ENCODE results near the gene STAMBP.

STAMBP gene

DNA sequence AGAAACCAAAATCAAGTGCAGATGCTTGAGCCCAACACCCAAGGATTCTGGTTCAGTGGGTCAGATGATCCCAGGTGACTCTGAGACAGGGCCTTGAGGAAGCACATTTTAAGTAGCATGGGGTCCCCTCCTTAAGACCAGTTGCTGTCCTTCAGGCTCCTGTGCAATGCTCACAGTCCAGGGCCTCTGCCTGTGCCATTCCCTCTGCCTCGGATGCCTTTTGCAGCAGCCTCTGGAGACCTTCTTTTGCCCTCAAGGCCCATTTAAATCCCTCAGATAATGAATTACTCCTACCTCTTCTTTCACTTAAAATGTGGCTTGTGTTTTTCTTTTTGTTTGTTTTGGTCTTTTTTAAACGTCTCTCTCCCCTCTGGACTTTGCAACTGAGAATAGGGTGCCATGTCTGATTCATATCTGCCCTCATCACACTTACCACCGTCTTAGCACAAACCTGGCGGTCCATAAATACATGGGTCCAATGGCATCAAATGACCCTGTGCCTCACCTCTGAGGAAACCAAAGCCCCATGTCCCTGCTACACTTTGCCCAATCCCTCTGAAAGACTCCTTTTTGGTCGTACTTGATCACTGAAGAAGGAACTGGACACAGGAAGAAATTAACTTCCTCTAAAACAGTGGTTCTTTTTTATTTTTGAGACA lies 78.2 kb downstream of the STAMBP start:
- no peak for DNase-seq (ENCODE audit: low read depth, low spot score)

DNA sequence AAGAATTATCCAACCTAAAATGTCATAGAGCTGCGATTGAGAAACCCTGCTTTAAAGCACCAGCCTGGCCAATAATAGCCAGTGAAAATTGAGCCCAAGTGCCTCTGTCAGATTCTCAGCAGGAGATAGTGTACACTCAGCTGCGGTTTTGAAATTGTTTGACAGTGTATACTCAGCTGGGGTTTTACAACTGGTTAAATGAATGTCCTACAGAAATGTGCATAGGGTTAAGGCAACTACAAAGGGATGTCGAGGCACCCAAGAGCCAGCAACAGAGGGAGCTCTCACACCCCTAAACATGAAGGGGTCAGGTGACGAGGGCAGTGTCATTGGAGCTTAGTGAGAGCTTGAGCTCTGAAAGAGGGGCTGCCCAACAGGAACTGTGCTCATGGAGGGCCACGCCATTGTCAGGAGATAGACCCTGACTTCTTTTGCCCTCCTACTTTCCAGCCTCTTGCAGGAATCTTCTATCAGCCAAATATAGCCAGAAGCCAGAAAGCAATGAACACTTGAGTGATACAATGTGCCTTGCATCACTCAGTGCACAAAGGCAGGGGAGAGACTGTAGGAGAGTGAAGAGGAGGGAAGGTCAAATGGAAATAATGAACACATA lies 79.2 kb downstream of the STAMBP start:
- DNase-seq (ENCODE audit: low read depth, low spot score), result peak; percentile 34

- no peak for DNase-seq (ENCODE audit: low read depth, low spot score)
Observed at GRCh38 chr2:73908689-73909652, 80.2 kb downstream of the STAMBP start.

DNA sequence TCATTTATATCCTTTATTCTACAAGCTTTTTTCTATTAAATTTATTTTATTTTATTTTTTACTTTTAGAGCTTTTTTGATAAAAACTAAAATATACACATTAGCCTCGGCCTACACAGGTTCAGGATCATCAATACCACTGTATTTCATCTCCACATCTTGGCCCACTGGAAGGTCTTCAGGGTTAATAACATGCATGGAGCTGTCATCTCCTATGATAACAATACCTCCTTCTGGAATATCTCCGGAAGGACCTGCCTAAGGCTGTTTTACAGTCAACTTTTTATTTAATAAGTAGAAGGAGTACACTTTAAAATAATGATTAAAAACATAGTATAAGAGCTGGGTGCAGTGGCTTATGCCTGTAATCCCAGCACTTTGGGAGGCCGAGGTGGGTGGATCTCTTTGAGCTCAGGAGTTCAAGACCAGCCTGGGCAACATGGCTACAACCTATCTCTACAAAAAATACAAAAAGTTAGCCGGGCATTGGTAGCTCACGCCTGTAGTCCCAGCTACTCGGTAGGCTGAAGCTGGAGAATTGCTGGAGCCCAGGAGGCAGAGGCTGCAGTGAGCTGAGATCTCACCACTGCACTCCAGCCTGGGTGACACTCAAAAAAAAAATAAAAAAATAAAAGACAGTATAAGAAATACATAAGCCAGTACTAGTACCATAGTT lies 82.2 kb downstream of the STAMBP start:
- DNase-seq (ENCODE audit: low read depth, low spot score), result no peak

- no peak for DNase-seq (ENCODE audit: low read depth, low spot score)
Observed at GRCh38 chr2:73911548-73912208, 82.9 kb downstream of the STAMBP start.

- DNase-seq (ENCODE audit: low read depth, low spot score), result no peak
Observed at GRCh38 chr2:73913414-73914054, 84.8 kb downstream of the STAMBP start.

DNA sequence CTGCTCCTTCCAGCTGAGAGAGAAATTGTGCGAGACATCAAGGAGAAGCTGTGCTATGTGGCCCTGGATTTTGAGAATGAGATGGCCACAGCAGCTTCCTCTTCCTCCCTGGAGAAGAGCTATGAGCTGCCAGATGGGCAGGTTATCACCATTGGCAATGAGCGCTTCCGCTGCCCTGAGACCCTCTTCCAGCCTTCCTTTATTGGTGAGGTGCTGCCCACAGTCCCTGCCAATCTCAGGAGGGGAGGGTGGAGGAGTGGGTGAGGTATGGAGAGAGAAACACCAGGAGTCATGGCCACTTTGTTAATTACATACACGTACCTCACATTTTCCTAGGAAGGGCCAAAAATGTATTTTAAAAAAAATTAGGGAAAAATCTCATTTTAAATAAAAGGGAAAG lies 85.9 kb downstream of the STAMBP start:
- DNase-seq (ENCODE audit: low read depth, low spot score), result no peak

DNA sequence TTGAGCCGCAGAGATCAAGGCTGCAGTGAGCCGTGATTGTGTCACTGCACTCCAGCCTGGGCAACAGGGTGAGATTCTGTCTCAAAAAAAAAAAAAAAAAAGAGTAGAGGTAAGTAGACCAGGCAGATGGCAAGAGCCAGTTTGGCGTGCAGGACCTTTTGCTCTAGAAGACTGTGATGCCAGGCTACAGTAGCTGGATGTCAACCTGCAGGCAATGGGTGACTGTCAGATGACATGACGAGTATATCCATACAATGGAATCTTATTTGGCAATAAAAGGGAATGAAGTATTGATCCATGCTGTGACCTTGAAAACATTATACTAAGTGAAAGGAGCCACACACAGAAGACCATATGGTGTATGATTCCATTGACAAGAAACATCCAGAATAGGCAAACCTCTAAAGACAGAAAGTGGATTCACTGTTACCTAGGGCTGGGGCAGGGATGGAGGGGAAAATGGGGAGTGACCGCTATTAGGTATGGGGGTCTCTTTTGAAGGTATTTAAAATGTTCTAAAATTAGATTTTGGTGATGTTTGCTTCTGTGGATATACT lies 86.8 kb downstream of the STAMBP start:
- DNase-seq (ENCODE audit: low read depth, low spot score), result no peak

DNA sequence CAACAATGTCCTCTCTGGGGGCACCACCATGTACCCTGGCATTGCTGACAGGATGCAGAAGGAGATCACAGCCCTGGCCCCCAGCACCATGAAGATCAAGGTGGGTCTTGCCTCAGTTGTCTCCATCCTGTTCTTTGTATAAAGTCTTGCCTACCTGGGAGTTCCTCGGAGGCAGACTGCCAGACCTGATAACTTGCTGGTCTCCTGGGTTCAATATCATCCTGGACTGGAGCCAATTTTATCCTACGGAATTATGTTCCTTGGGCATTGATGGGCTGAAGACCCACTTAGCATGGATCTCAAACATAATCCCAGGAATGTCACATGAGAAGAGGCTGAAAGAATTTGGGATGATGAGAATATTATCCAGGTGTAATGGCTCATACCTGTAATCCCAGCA lies 87.9 kb downstream of the STAMBP start:
- DNase-seq (ENCODE audit: low read depth, low spot score), result no peak

- no peak for DNase-seq (ENCODE audit: low read depth, low spot score)
Observed at GRCh38 chr2:73917296-73917695, 88.5 kb downstream of the STAMBP start.

DNA sequence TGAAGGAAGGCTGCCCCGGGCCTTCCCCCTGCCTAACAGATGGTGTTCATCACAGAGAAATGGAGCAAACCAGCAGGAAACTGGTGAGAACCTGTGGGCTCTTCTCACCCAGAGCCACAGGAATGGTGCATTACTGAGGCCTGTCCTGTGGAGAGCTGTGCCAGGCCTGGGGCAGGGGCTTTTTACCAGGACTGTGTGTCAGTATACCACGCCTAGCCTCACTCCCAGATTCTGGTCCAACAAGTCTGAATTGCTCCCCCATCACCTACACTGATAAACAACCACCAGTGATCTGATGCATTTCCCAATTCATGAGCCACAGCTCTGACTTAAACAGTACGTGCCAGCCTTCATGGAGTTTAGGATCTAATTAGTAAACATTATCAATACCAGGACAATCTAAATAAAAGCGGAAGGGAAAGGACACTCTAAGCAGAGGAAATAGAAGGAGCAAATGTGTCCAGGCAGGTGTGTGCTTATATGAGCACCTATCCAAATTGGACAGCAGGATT lies 89.0 kb downstream of the STAMBP start:
- DNase-seq (ENCODE audit: low read depth, low spot score), result no peak

DNA sequence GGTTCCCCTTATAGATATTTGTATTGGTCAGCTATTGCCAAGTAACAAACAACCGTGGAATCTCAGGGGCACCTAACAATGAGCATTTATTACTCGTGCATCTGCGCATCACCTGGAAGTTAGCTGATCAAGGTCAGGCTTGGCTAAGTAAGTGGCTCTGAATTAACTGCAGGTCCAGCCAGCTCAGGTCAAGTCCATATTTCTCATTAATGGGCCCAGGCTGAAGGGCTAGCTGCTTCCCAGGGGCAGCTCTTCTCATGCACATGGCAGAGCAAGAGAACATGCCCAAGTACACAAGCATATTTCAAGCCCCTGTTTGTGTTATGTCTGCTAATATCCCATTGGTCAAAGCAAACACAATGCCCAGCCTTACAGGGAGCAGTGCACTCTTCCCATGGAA lies 90.1 kb downstream of the STAMBP start:
- no peak for DNase-seq (ENCODE audit: low read depth, low spot score)

DNA sequence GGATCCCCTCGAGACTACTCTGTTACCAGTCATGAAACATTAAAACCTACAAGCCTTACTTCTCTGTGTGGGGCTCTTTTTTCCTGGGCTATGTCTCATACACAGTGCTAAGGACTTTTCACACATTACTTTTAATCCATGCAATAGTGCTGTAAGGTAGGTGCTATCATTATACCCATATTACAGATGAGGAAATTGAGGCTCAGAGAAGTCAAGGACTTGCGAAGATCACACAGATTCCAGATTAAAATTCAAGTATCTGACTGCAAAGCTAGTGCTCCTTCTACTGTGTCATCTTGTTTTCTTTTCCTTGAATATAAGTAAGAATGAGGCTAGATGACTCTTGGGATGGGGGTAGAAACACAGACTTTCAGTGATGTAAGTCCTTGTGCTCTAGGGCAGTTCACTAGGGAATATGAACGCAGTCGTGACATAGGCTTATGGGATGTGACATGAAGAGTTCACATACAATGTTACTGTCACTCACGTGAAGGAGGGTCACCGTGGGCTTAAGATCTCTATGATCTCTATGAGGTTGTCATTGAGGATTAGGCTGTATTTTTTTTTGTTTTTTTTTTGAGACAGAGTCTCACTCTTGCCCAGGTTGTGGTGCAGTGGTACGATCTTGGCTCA lies 91.0 kb downstream of the STAMBP start:
- DNase-seq (ENCODE audit: low read depth, low spot score), result no peak

GRCh38 chr2:73920577-73921545 lies 92.1 kb downstream of the STAMBP start:
- DNase-seq (ENCODE audit: low read depth, low spot score), result peak; percentile 79

DNA sequence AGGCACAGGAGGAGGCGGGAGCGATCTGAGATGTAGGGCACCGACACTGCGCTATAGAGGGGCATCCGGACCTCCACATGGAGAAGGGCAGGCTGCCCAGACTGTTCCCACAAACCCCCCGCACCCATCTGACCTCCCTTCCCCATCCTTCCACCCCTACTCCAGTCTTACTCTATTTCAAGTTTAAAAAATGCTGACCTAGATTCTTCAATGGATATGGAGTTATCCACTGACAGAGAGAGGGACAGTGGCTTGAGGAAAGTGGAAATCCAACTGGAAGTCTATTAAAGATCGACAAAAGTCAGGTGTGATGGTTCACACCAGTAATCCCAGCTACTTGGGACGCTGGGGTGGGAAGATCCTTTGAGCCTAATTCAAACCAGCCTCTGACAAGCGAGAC lies 92.8 kb downstream of the STAMBP start:
- DNase-seq (ENCODE audit: low read depth, low spot score), result no peak

GRCh38 chr2:73922681-73923080 lies 93.9 kb downstream of the STAMBP start:
- no peak for DNase-seq (ENCODE audit: low read depth, low spot score)
